A549 treated with Mapracorat at 1 μM for 4 hours (cell line): ENCODE measurements around the gene PPM1A. TPM values are rescaled to one million over a fixed set of nuclear protein-coding genes. Genes with fewer than 3 reads are reported as not detected.

Experiments used
- total RNA-seq: library from RNA; stranded (reverse); fragments of 200-300 nt; extraction: Qiagen RNA extraction; gene quantifications from 5 replicates; pipeline ENCODE4 v1.2.3, GENCODE V29; 2022

PPM1A gene
- total RNA-seq, result 34.8 to 41.2 TPM (median 39.5 TPM) in 5 replicates

GRCh38 chr14:60248697-60249318 lies at the start of gene PPM1A:
PPM1A (plus strand) TSS chr14:60249221; CDS start chr14:60282704, 33,483 bp downstream.

Other genes starting within 250 kb of the PPM1A start
- gene PCNX4, start 157.3 kb upstream of the PPM1A start, total RNA-seq, result 27.2 to 42.5 TPM (median 28.6 TPM) in 5 replicates
- 76.6 to 89.0 TPM (median 79.1 TPM) in 5 replicates for gene DHRS7, start 83.8 kb upstream of the PPM1A start, total RNA-seq
- not detected in 5 replicates for gene C14orf39, start 236.8 kb downstream of the PPM1A start, total RNA-seq